Keratinocyte (primary cell): ENCODE measurements around the gene TBC1D16. TPM values are rescaled to one million over a fixed set of nuclear protein-coding genes. Genes with fewer than 3 reads are reported as not detected.

ENCODE experiments used
- DNase-seq: peaks from one replicate; pipeline ENCODE4 v3.0.0-alpha.2; 2011; ENCODE audit warnings: low read depth, missing footprints, low spot score
- FAIRE-seq: peaks from 2 replicates; lab custom pipeline; 2011; peaks lifted over from hg19 to GRCh38; lab: Jason Lieb, UNC
- H2AFZ ChIP-seq: 2 replicates; pipeline ENCODE4 v1.6.0; 2012; ENCODE audit warnings: low read length, control low read depth, inconsistent platforms; ENCODE audit not compliant: control insufficient read depth
- H3K27ac ChIP-seq: 2 replicates; pipeline ENCODE4 v1.5.1; 2011; ENCODE audit warnings: low read length; ENCODE audit not compliant: control insufficient read depth, insufficient read depth
- H3K27me3 ChIP-seq: 3 replicates; pipeline ENCODE4 v1.6.0; 2011; ENCODE audit warnings: low read length; ENCODE audit not compliant: control insufficient read depth, insufficient read depth; ENCODE audit errors: extremely low read depth
- H3K36me3 ChIP-seq, 2 experiments: 2 replicates in 1 of 2; 3 replicates in 1 of 2; pipeline ENCODE4 v1.5.1; 2011; ENCODE audit warnings: low read length in 2 of 2, mild to moderate bottlenecking in 1 of 2; ENCODE audit not compliant: control insufficient read depth in 2 of 2, insufficient read depth in 2 of 2; ENCODE audit errors: extremely low read depth in 1 of 2
- H3K4me1 ChIP-seq: 3 replicates; pipeline ENCODE4 v1.5.1; 2011; ENCODE audit warnings: low read length; ENCODE audit not compliant: control insufficient read depth, insufficient read depth; ENCODE audit errors: extremely low read depth
- H3K4me2 ChIP-seq: 3 replicates; pipeline ENCODE4 v1.6.0; 2011; ENCODE audit warnings: low read depth, low read length; ENCODE audit not compliant: control insufficient read depth, insufficient read depth; ENCODE audit errors: extremely low read depth
- H3K4me3 ChIP-seq, 3 experiments: fragments of 200-600 bp in 1 of 3; sonication (generic) in 1 of 3; 2 replicates in 2 of 3; 3 replicates in 1 of 3; pipeline ENCODE4 v1.5.1; 2011 to 2016; ENCODE audit warnings: low read length in 3 of 3, mild to moderate bottlenecking in 3 of 3, control low read depth in 2 of 3, inconsistent platforms in 1 of 3, low read depth in 1 of 3, mixed read lengths in 1 of 3, mixed run types in 1 of 3, moderate library complexity in 1 of 3; ENCODE audit not compliant: control insufficient read depth in 2 of 3, insufficient read depth in 2 of 3; ENCODE audit errors: extremely low read depth in 1 of 3
- H3K79me2 ChIP-seq: 2 replicates; pipeline ENCODE4 v1.6.0; 2012; ENCODE audit warnings: low read length; ENCODE audit not compliant: control insufficient read depth, insufficient read depth
- H3K9ac ChIP-seq: 3 replicates; pipeline ENCODE4 v1.6.0; 2011; ENCODE audit warnings: low read length; ENCODE audit not compliant: control insufficient read depth, insufficient read depth; ENCODE audit errors: extremely low read depth
- H3K9me1 ChIP-seq: 3 replicates; pipeline ENCODE4 v1.6.0; 2011; ENCODE audit warnings: low read length; ENCODE audit not compliant: control insufficient read depth, insufficient read depth; ENCODE audit errors: extremely low read depth
- H3K9me3 ChIP-seq: 2 replicates; pipeline ENCODE4 v1.5.1; 2012; ENCODE audit warnings: low read depth, low read length; ENCODE audit not compliant: control insufficient read depth
- H4K20me1 ChIP-seq: 3 replicates; pipeline ENCODE4 v1.6.0; 2011; ENCODE audit warnings: low read length; ENCODE audit not compliant: control insufficient read depth, insufficient read depth; ENCODE audit errors: extremely low read depth
- CTCF ChIP-seq, 3 experiments: IDR thresholded peaks in 1 of 3; conservative IDR thresholded peaks in 1 of 3; optimal IDR thresholded peaks in 1 of 3; 2 replicates in 2 of 3; 3 replicates in 1 of 3; pipeline versions ENCODE3 to v1.5.1; 2011; ENCODE audit warnings: low read length in 3 of 3, mild to moderate bottlenecking in 3 of 3, moderate library complexity in 2 of 3, control low read depth in 1 of 3, inconsistent platforms in 1 of 3; ENCODE audit not compliant: insufficient read depth in 2 of 3; ENCODE audit errors: extremely low read depth in 1 of 3
- EZH2 ChIP-seq: IDR thresholded peaks from one replicate; pipeline ENCODE4 v1.6.1; 2012; ENCODE audit warnings: inconsistent platforms, mild to moderate bottlenecking, low read length, moderate library complexity
- dilution Hi-C: fragments of 300-500 bp; cut with MboI; formaldehyde crosslinking; loops from one replicate; pipeline ENCODE4 v1.7.0; 2020; ENCODE audit warnings: low sequenced_read_pairs; ENCODE audit not compliant: extremely low pct_ligation_motif_present
- polyA plus RNA-seq, 5 experiments: library from polyadenylated mRNA; depleted of rRNA in 3 of 5; stranded (reverse) in 3 of 5; stranded (forward) in 1 of 5; unstranded in 1 of 5; fragments of >200 nt; gene quantifications; 1 replicate in 1 of 5; 2 replicates in 3 of 5; 3 replicates in 1 of 5; pipeline versions ENCODE4 v1.2.1 to v1.2.3, GENCODE V29; 2011 to 2012; ENCODE audit warnings: missing spikeins in 2 of 5, low read depth in 1 of 5, low replicate concordance in 1 of 5

Gene TBC1D16
- polyA plus RNA-seq, 1 donor (not counting 4 experiments of a cell fraction or from before 2014, with no cell fraction given) = 8.6 TPM

GRCh38 chr17:79987935-79988184 lies 47.8 kb downstream of the TBC1D16 start:
- Histone ChIP-seq H3K9ac (no peak overlapping the region), H3K79me2 (no peaks in the 10 kb centered on the region), H3K4me1 (peaks cover 5% of the 10 kb centered on the region), H3K36me3 (no peaks in the 10 kb centered on the region), H3K9me3 (no peaks in the 10 kb centered on the region), H2AFZ (no peak overlapping the region), H3K9me1 (no peaks in the 10 kb centered on the region), H4K20me1 (peaks cover 2% of the 10 kb centered on the region), H3K4me2 (no peak overlapping the region), H3K4me3 (no peak overlapping the region), H3K27me3 (no peaks in the 10 kb centered on the region), H3K27ac (no peak overlapping the region)
- dilution Hi-C loops = no loop called here
- no peak for FAIRE-seq
- no peak for DNase-seq
- no peak for TF ChIP-seq EZH2
- TF ChIP-seq CTCF (optimal IDR thresholded peaks at IDR 0.05 in 1 of 3, IDR thresholded peaks at IDR 0.05 in 1 of 3, conservative IDR thresholded peaks at IDR 0.05 in 1 of 3; ENCODE audit: extremely low read depth in 1 of 3, insufficient read depth in 2 of 3, low read length in 3 of 3) = no peak

DNA sequence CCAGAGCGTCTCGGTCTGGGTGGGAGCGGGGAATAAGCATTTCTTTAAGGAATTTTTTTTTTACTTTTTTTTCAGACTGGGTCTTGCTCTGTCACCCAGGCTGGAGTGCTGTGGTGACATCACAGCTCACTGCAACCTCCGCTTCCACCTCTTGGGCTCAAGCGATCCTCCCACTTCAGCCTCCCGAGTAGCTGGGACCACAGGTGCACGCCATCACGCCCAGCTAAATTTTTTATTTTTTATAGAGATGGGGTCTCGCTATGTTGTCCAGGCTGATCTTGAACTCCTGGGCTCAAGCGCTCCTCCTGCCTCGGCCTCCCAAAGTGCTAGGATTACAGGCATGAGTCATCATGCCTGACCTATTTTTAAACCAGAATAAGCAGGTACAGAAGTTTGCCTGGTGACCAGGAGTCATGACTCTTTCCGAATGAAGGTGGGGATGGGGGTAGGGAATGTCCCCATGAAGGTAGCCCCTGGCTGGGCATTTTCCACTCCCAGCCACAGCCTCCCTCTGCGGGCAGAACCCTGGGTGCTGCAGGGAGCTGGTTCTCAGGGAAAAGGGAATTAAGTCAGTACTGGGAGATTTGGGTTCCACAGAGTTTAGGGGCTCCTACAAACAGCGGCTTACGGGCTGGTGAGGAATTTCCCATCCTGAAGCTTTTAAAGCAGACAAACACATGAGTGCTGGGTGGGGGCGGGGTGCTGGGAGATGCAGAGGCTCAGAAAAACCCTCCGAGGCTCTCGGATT lies 48.3 kb downstream of the TBC1D16 start:
- Histone ChIP-seq H4K20me1 (peaks cover 2% of the 10 kb centered on the region), H3K36me3 (no peaks in the 10 kb centered on the region), H3K27ac (no peak overlapping the region), H3K9me1 (no peaks in the 10 kb centered on the region), H3K27me3 (no peaks in the 10 kb centered on the region), H3K4me1 (peaks cover 4% of the 10 kb centered on the region), H3K4me3 (no peak overlapping the region), H3K9me3 (no peaks in the 10 kb centered on the region), H2AFZ (no peak overlapping the region), H3K79me2 (no peaks in the 10 kb centered on the region), H3K9ac (no peak overlapping the region), H3K4me2 (no peak overlapping the region)
- FAIRE-seq (no peak), DNase-seq (no peak)
- dilution Hi-C loops = no loop called here
- TF ChIP-seq EZH2 (no peak), CTCF (optimal IDR thresholded peaks at IDR 0.05 in 1 of 3, IDR thresholded peaks at IDR 0.05 in 1 of 3, conservative IDR thresholded peaks at IDR 0.05 in 1 of 3; ENCODE audit: extremely low read depth in 1 of 3, insufficient read depth in 2 of 3, low read length in 3 of 3) (no peak)
